GM19023 (cell line): ENCODE results near the gene TIMP3.

Experiments used
- ATAC-seq: cut with Tn5 transposase; IDR thresholded peaks from one replicate; pipeline ENCODE4 v1.9.1; 2021; ENCODE audit warnings: mild to moderate bottlenecking, moderate library complexity; ENCODE audit not compliant: unreplicated experiment

The TIMP3 gene

GRCh38 chr22:32827049-32827602 is 25.6 kb downstream of the TIMP3 start:
- ATAC-seq: no peak

GRCh38 chr22:32828150-32828549 is 26.6 kb downstream of the TIMP3 start:
- no peak for ATAC-seq

- no peak for ATAC-seq
Measured at GRCh38 chr22:32828561-32828960, 27.1 kb downstream of the TIMP3 start.

GRCh38 chr22:32829451-32829851 is 27.9 kb downstream of the TIMP3 start:
- no peak for ATAC-seq

- no peak for ATAC-seq
Measured at GRCh38 chr22:32830473-32830872, 29.0 kb downstream of the TIMP3 start.

- ATAC-seq: no peak
Measured at GRCh38 chr22:32830957-32831356, 29.5 kb downstream of the TIMP3 start.

GRCh38 chr22:32831584-32831983 is 30.1 kb downstream of the TIMP3 start:
- ATAC-seq: no peak

GRCh38 chr22:32832174-32832573 is 30.7 kb downstream of the TIMP3 start:
- no peak for ATAC-seq

GRCh38 chr22:32836280-32837123 is 35.0 kb downstream of the TIMP3 start:
- no peak for ATAC-seq

- no peak for ATAC-seq
Measured at GRCh38 chr22:32837142-32837541, 35.6 kb downstream of the TIMP3 start.

- no peak for ATAC-seq
Measured at GRCh38 chr22:32837803-32838202, 36.3 kb downstream of the TIMP3 start.

GRCh38 chr22:32839831-32840584 is 38.5 kb downstream of the TIMP3 start:
- ATAC-seq: no peak

GRCh38 chr22:32841175-32841574 is 39.7 kb downstream of the TIMP3 start:
- ATAC-seq: no peak

- ATAC-seq: no peak
Measured at GRCh38 chr22:32842486-32842885, 41.0 kb downstream of the TIMP3 start.

GRCh38 chr22:32843300-32843699 is 41.8 kb downstream of the TIMP3 start:
- ATAC-seq: no peak

- ATAC-seq: no peak
Measured at GRCh38 chr22:32844251-32844650, 42.7 kb downstream of the TIMP3 start.

- no peak for ATAC-seq
Measured at GRCh38 chr22:32846780-32847491, 45.4 kb downstream of the TIMP3 start.

GRCh38 chr22:32848226-32848625 is 46.7 kb downstream of the TIMP3 start:
- ATAC-seq: no peak

- no peak for ATAC-seq
Measured at GRCh38 chr22:32849501-32849900, 48.0 kb downstream of the TIMP3 start.

GRCh38 chr22:32850157-32850556 is 48.7 kb downstream of the TIMP3 start:
- no peak for ATAC-seq
